ENCODE results near the gene KIF6. TPM values are rescaled to one million over a fixed set of nuclear protein-coding genes. Genes with fewer than 3 reads are reported as not detected.

Gene KIF6
- total RNA-seq, 1 experiment from 2014 or later: not detected

GRCh38 chr6:39309942-39310531, 415.2 kb downstream of the KIF6 start (continued):
- TF ChIP-seq YY1 (IDR thresholded peaks at IDR 0.05; ENCODE audit: extremely low read depth, insufficient replicate concordance, low read depth, low read length) (no peak), POLR2AphosphoS5 (IDR thresholded peaks at IDR 0.05; ENCODE audit: low read depth, low read length) (no peak)

- ChIA-PET CTCF (interaction anchor here (1.0 kb wide), 1 partner anchor 435 kb away, joined by 3 read pairs; no protein-coding TSS in a partner anchor), RAD21 (ENCODE audit: low non-redundant PET in 1 of 2, low total read pairs in 2 of 2, uncharacterized antibody in 2 of 2, unreplicated experiment in 2 of 2) (no interaction called here), POLR2A (no interaction called here)
- intact Hi-C loops (cut with micrococcal nuclease): no loop called here
- no peaks in the 10 kb centered on the region for H3K27me3 ChIP-seq (ENCODE audit: insufficient read depth, low read length)
- H3K4me2 ChIP-seq (ENCODE audit: low read length): no peak overlapping the region
- H3K27ac ChIP-seq (ENCODE audit: low read depth, low read length): no peak overlapping the region
- ATAC-seq (no peak), DNase-seq (ENCODE audit: low read depth, low spot score) (no peak)
- H3K9me2 ChIP-seq (ENCODE audit: insufficient read depth): no peaks in the 10 kb centered on the region
- peaks cover 0 to 6% of the 10 kb centered on the region in 2 experiments; a peak in 2 of 4 replicates for H3K4me1 ChIP-seq (ENCODE audit: control insufficient read depth in 1 of 2, insufficient read depth in 2 of 2, low read length in 2 of 2)
- no peaks in the 10 kb centered on the region for H3K79me2 ChIP-seq (ENCODE audit: insufficient read depth, low read length)
- TF ChIP-seq EZH2 (IDR thresholded peaks at IDR 0.05) (no peak), ATF3 (IDR thresholded peaks at IDR 0.05) (no peak), REST (IDR thresholded peaks at IDR 0.05; ENCODE audit: low read depth) (no peak), MAX (IDR thresholded peaks at IDR 0.05) (no peak), RAD21 (IDR thresholded peaks at IDR 0.05; ENCODE audit: low read depth) (no peak), FOSL1 (IDR thresholded peaks at IDR 0.05; ENCODE audit: low read depth) (no peak), TCF7L2 (IDR thresholded peaks at IDR 0.05; ENCODE audit: borderline replicate concordance, extremely low read depth, insufficient read depth, insufficient read length) (no peak), ELF1 (IDR thresholded peaks at IDR 0.05; ENCODE audit: borderline replicate concordance, low read depth) (no peak), EGR1 (IDR thresholded peaks at IDR 0.05; ENCODE audit: low read depth) (no peak)
- no peak overlapping the region for H3K9ac ChIP-seq (ENCODE audit: low read length)
- no TSS peak for BruUV-seq (replicated peaks)
- H4K20me1 ChIP-seq (ENCODE audit: insufficient read depth): no peaks in the 10 kb centered on the region
- no peaks in the 10 kb centered on the region for H3K9me3 ChIP-seq (ENCODE audit: control insufficient read depth in 1 of 2, insufficient read depth in 1 of 2, low read depth in 1 of 2, low read length in 2 of 2)
- H3K36me3 ChIP-seq (ENCODE audit: control insufficient read depth in 1 of 2, insufficient read depth in 2 of 2, low read length in 2 of 2): no peaks in the 10 kb centered on the region
- no peak overlapping the region for H2AFZ ChIP-seq (ENCODE audit: low read depth, low read length, poor library complexity, severe bottlenecking)
- no peak overlapping the region for H3K4me3 ChIP-seq (replicated peaks in 1 of 2; ENCODE audit: low read depth in 1 of 2, low read length in 2 of 2)
Observed at GRCh38 chr6:39307462-39307861, 417.7 kb downstream of the KIF6 start.
